Fibroblast of pulmonary artery (primary cell): ENCODE data around the gene C1orf146.
A peak's percentile ranks its signal among the peaks of the same experiment; 100 is the strongest.

ENCODE experiments used
- DNase-seq: peaks from one replicate; pipeline ENCODE4 v3.0.0-alpha.2; 2010; ENCODE audit warnings: low read depth
- H3K4me3 ChIP-seq: replicated peaks from 2 replicates; pipeline ENCODE4 v1.5.1; 2011; ENCODE audit warnings: low read depth, mild to moderate bottlenecking, control low read depth, low read length, moderate library complexity
- CTCF ChIP-seq: IDR thresholded peaks from 2 replicates; pipeline ENCODE4 v1.5.1; 2011; ENCODE audit warnings: mild to moderate bottlenecking, control low read depth, low read length, inconsistent platforms; ENCODE audit errors: missing control alignments

Gene C1orf146, protein sequence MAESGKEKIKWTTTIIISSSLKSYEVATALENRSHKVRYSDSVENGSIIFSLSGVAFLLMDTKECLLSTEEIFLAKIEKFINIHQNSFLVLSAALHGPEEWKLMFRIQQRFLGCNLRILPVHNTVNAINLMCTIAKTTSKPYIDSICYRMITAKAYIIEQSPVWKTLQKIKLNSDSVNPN

DNA sequence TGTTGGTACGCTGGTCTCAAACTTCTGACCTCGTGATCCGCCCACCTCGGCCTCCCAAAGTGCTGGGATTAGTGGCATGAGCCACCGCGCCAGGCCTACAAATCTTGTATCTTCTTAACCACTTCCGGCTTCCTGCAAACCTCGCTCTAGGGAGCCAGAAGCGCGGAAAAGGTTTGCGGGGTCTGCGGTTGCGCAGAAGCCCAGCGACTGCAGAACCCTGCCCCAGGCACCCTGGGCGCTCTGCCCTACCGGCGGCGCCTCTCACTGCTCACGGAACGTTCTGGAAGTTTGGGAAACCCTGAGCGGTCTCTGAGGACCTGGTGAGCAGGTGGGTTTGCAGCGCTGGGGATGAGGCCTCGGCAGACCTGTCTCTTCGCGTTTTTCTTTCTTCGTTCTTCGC, at the start of gene C1orf146:
Gene C1orf146 (plus strand): TSS at position 195 of the 400 bp plus-strand sequence. CDS start 13,506 bp downstream, outside the sequence.
- H3K4me3 ChIP-seq: no peak within 1 kb of the TSS
- no peak for TF ChIP-seq CTCF
- DNase-seq: no peak

DNA sequence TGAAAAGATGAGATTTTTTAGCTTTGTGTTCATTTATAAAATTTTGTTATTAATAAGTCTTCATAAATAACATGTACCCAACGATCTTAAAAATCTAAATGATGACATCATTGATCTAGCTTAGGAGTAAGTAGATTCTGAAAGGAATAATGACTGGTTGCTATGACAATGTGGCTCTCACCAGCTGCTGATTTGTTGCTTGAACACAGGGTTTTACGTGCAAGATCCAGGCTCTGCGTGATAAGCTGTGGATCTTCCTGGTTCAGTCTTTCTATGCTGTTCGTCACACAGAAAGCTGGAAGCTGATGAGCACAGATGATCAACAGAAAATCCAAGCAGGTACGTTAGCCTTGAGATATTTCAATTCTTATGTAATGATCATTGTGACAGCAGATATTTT, 49.1 kb upstream of the C1orf146 start:
- TF ChIP-seq CTCF: no peak
- H3K4me3 ChIP-seq: no peak overlapping the region
- DNase-seq: no peak

DNA sequence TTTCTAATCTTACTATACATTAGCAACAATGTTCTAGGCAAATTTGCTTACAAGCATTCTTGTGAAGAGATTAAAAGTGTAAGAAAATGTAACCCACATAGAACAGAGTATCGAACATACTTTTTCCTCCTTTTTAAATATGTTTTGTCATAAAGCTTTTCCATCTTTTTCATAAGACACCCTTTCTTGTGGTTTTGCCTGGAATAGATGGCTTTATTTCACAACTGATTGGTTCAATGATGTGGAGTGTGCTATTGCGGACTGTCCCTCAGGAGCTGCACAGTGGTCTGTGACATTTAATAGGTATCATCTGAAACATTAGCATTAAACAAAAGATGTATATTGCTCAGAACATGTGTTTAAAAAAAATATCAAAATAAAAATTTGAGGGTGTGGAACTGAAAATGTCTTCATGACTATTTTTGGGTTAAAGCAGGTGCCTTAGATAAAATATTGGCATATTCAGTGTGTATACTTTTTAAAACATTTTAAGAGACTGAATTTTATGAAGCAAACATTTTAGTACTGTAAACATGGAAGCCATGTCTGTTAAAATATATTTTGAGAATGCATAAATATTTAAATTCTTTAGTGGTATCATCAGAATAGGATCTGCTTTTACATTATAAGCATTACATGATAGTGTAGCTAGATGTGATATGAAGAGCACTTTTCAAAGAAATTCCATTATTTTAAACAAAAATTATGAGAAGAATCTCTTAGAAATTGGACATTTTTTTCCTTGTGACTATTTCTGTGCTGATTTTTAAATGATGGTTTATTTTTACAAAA, 48.3 kb upstream of the C1orf146 start:
- TF ChIP-seq CTCF: no peak
- DNase-seq: no peak
- no peak overlapping the region for H3K4me3 ChIP-seq

DNA sequence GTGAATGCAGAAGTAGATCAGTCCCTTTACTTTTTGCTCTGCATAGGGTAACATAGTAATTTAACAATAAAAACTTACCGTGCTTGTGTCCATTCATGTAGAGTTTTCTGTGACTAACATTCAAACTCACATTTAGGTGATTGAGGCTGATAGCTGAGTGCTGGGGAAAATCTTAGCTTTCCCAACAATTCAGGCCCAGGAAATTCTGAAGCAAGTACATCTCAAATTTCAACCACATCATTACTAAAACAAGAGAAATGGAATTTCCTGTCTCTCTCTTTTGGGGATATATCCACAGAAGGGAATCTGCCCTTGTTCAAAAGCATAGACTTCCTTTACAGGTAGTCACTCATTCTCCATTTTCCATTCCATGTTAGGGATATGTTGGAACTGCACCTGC, 33.1 kb upstream of the C1orf146 start:
- no peak for TF ChIP-seq CTCF
- peak; percentile 79 for DNase-seq
- H3K4me3 ChIP-seq: no peak overlapping the region

- TF ChIP-seq CTCF: no peak
- peak; percentile 33 for DNase-seq
- no peak overlapping the region for H3K4me3 ChIP-seq
Observed at GRCh38 chr1:92186081-92186480, 31.6 kb upstream of the C1orf146 start.

DNA sequence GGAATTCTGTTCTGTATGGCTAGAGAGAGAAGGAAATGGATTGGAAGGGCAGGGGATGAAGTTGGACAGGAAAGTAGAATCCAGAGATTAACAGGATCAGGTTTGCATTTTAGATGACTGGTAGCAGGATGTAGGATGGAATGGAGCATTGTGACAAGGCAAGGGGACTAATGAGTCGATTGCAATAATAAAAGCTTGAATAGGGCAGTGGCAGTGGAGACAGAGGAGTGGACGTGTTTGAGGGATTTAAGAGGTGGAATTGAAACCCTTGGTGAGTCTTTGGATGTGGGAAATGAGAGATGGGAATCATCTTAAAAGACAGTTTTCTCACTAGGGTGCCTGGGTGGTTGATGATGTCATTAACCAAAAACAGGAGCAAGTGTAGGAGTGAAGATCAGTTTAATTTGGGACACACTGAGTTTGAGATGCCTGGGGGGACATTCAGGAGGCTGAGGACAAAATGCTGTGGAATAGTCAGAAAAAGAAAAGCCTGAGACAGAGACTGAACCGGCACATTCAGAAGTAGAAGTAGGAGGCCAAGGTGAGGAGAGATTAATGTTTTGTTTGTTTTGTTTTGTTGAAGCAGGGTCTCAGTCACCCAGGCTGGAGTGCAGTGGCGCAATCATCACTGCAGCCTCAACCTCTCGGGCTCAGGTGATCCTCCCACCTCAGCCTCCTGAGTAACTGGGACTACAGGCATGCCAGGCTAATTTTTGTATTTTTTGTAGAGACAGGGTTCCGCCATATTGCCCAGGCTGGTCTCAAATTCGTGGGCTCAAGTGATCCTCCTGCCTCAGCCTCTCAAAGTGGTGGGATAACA, 29.1 kb upstream of the C1orf146 start:
- TF ChIP-seq CTCF: no peak
- H3K4me3 ChIP-seq: no peak overlapping the region

More for the DNA sequence above, 29.1 kb upstream of the C1orf146 start:
- no peak for DNase-seq
